Epithelial cell of esophagus (primary cell): ENCODE data around the gene ATG2A.

Experiments
- DNase-seq: peaks from one replicate; pipeline ENCODE4 v3.0.0; 2010; ENCODE audit warnings: low read depth
- H3K4me3 ChIP-seq: 2 replicates; pipeline ENCODE4 v1.5.1; 2011; ENCODE audit warnings: mild to moderate bottlenecking, low read length, control low read depth
- TF ChIP-seq, protein P1 (sequence below): IDR thresholded peaks from 2 replicates; pipeline ENCODE4 v1.5.1; 2011; ENCODE audit warnings: low read depth, mild to moderate bottlenecking, low read length, control low read depth, inconsistent platforms; ENCODE audit not compliant: insufficient read depth; ENCODE audit errors: missing control alignments

Gene ATG2A

DNA sequence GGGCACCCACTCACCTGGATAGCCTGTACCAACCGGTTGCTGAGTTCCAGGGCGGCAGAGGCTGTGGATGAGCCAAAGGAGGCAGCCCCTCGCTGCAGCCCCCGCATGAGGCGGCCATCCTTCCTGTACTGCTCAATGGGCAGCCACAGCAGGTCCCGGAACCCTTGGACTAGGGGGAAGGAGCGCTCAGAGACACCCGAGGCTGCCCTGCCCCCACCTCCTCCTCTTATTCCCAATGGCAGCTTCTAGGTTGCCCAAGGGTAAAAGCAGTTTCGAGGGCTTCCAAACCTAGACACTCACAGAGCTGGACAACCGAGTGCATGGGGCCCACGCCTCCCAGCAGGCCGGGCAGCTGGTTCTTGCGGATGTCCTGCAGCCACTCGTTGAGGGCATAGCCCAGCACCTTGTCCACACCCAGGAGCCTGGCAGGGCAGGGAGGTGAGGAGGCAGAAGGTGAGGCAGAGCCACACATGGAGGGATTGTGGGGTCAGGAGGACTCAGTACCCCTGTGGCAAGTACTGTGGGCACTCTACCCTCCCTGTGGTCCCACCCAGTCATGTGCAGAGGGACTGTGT, 20.5 kb downstream of the ATG2A start:
- DNase-seq: no peak
- H3K4me3 ChIP-seq: no peak overlapping the region
- TF ChIP-seq, protein P1, sequence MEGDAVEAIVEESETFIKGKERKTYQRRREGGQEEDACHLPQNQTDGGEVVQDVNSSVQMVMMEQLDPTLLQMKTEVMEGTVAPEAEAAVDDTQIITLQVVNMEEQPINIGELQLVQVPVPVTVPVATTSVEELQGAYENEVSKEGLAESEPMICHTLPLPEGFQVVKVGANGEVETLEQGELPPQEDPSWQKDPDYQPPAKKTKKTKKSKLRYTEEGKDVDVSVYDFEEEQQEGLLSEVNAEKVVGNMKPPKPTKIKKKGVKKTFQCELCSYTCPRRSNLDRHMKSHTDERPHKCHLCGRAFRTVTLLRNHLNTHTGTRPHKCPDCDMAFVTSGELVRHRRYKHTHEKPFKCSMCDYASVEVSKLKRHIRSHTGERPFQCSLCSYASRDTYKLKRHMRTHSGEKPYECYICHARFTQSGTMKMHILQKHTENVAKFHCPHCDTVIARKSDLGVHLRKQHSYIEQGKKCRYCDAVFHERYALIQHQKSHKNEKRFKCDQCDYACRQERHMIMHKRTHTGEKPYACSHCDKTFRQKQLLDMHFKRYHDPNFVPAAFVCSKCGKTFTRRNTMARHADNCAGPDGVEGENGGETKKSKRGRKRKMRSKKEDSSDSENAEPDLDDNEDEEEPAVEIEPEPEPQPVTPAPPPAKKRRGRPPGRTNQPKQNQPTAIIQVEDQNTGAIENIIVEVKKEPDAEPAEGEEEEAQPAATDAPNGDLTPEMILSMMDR: no peak

DNA sequence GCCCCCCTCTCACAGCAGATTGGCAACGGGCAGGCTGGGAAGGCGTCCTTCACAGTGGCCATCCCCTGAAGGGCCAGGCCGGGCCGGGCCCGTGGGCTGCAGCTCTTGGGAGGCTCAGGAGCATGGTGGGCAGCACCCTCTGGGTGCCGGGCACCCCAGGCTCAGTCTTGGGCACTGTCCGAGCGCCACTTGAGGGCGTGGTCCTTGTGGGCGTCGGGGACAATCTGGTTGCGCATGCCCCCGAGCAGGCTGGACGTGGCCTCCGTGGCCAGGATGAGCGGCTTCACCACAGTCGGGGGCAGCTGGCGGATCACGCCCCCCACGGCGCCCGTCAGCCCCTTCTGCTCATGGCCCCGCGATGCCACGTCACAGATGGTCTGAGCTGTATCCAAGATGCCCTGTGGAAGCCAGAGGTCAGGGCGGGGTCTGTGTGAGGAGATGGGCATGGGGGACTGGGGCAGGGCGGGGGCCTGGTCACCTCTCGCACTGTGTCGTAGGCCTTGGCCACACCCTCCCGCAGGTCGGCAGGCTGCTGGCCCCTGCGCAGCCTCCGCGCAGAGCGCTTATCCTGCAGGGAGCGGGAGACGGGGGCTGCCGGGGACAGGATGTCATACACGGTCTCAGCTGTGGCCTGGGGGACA, 22.1 kb downstream of the ATG2A start:
- H3K4me3 ChIP-seq: no peak overlapping the region
- TF ChIP-seq, protein P1: no peak
- no peak for DNase-seq

DNA sequence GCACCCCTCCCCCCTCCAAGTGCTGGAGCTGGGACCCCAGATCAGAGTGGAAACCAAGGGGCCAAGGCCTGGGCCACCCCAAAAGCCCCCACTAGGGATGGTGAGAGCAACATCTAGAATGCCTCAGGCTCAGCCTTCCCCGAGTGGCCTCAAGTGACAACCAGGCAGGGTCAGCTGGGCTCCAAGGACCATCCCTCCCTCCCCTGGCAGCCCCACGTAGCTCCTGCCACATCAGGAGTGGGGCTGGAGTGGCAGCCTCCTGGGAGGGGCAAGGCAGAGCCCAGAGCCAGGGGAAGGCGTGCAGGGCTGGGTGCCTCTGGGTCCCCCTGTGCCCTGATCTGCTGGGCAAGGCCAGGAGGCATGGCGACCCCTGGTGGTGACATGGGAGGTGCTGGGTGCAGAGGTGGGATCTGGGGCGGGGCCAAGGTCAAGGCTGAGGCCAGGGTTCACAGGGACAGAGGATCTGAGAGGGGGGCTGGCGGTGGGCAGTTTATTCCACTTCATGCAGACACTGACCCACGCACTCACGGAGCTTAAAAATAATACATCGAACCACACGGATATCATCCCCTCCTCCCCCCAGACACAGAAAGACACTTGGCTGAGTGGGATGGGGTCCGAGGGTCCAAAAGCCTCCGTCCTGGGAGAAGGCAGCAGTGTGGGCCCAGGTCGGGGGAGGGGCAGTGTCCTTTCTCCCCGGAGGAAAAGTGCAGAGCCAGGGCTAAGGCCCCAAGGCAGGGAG, 22.8 kb downstream of the ATG2A start:
- no peak overlapping the region for H3K4me3 ChIP-seq
- DNase-seq: peak; percentile 64
- TF ChIP-seq, protein P1: peak; percentile 77

DNA sequence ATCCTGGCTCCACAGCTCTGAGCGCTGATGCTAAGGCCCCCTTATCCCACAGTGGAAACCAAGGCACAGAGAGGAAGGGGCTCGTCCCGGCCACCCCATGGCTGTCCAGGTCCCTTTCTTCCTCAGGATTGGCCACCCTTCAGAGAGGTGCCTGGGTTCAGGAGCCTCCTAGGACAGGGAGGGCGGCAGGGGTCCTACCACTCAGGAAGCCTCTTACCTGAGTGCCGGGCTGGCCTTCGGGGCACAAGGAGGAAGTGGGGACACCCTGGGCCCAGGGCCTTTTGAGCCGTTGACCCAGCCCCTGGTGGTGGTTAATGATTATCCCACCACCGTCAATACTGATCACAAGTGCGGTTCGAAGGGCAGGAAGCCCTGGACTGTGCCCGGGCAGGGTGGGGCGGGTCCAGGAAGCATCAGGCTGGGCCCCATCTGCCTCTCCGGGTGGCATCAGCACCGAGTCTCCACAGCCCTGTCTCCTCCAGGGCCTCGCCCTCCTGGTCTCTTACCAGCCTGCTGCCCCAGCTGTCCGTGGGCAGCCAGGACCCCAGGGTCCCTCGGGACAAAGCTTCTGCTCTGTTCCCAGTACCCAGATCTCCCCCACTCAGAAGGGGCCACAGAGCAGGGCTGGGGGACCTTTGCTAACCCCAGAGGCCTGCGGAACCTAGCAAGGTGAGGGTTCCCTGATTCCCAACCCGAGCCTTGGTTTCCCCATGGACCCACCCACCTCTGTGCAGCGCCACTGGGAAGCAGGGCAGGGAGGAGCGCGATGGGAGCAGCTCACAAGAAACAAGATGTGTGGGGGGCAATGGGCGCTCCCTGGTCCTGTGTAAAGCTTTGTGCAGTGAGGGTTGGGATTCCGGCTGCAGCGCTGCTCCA, 23.6 kb downstream of the ATG2A start:
- no peak for DNase-seq
- TF ChIP-seq, protein P1: no peak
- H3K4me3 ChIP-seq: no peak overlapping the region

DNA sequence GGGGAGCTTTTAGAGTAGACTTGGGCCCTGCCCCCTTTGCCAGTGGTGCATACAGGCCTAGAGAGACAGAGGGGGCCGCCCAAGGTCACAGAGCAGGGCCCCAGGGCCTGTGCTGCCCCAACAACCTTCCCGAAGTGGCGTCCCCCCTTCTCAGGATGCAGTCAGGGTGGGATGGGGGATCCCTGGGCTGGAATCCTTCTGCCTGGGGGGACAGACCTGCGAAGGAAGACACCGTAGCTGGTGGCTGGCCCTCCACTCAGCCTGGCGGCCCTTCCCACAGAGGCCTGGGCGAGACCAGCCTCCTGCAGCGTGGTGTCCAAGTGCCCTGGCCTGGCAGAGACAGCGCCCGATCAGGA, 24.2 kb downstream of the ATG2A start:
- no peak for DNase-seq
- TF ChIP-seq, protein P1: no peak
- H3K4me3 ChIP-seq: no peak overlapping the region

DNA sequence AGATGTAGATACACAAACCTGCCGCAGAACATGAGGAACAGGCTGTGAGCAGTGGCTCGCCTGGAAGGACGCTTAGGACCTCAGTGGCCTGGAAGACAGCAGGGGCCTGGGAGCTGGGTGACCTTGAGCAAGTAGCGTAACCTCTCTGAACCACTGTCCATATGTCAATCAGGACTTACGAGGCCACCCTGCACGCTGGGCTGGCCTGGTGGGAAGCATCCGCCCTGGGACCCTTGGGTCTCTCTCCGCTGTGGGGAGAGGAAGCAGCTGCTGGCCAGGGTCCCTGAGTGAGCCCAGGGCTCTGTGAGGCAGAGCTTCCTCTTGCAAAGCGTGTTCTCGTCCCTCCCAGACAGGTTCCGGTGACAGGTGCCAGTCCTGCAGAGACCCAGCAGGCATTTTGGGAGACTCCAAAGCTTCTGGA, 24.6 kb downstream of the ATG2A start:
- TF ChIP-seq, protein P1: no peak
- H3K4me3 ChIP-seq: no peak overlapping the region

More for the DNA sequence above, 24.6 kb downstream of the ATG2A start:
- no peak for DNase-seq
